Fibroblast of pulmonary artery (primary cell): ENCODE data around the gene CAPN5.

Experiments used
- DNase-seq: peaks from one replicate; pipeline ENCODE4 v3.0.0-alpha.2; 2010; ENCODE audit warnings: low read depth
- H3K4me3 ChIP-seq: replicated peaks from 2 replicates; pipeline ENCODE4 v1.5.1; 2011; ENCODE audit warnings: low read depth, mild to moderate bottlenecking, control low read depth, low read length, moderate library complexity
- CTCF ChIP-seq: IDR thresholded peaks from 2 replicates; pipeline ENCODE4 v1.5.1; 2011; ENCODE audit warnings: mild to moderate bottlenecking, control low read depth, low read length, inconsistent platforms; ENCODE audit errors: missing control alignments

Gene CAPN5

GRCh38 chr11:77159937-77160495, 93.2 kb downstream of the CAPN5 start:
- no peak overlapping the region for H3K4me3 ChIP-seq
- DNase-seq: no peak
- TF ChIP-seq CTCF: no peak

- TF ChIP-seq CTCF: no peak
- no peak for DNase-seq
- no peak overlapping the region for H3K4me3 ChIP-seq
Measured at GRCh38 chr11:77163271-77163670, 96.5 kb downstream of the CAPN5 start.

- DNase-seq: no peak
- no peak for TF ChIP-seq CTCF
- no peak overlapping the region for H3K4me3 ChIP-seq
Measured at GRCh38 chr11:77165066-77165465, 98.3 kb downstream of the CAPN5 start.

GRCh38 chr11:77166021-77166420, 99.2 kb downstream of the CAPN5 start:
- H3K4me3 ChIP-seq: no peak overlapping the region
- TF ChIP-seq CTCF: no peak
- no peak for DNase-seq

GRCh38 chr11:77167111-77167626, 100.4 kb downstream of the CAPN5 start:
- no peak for TF ChIP-seq CTCF
- DNase-seq: no peak
- H3K4me3 ChIP-seq: no peak overlapping the region

- H3K4me3 ChIP-seq: no peak overlapping the region
- DNase-seq: no peak
- TF ChIP-seq CTCF: no peak
Measured at GRCh38 chr11:77167791-77168190, 101.0 kb downstream of the CAPN5 start.

GRCh38 chr11:77170107-77170506, 103.3 kb downstream of the CAPN5 start:
- no peak for DNase-seq
- H3K4me3 ChIP-seq: no peak overlapping the region
- TF ChIP-seq CTCF: no peak
